Ovary (tissue), 9 donors: ENCODE data around the gene BATF. TPM values are rescaled to one million over a fixed set of nuclear protein-coding genes. Genes with fewer than 3 reads are reported as not detected.
A peak's percentile ranks its signal among the peaks of the same experiment; 100 is the strongest.

Experiments used
- DNase-seq, 5 donors: peaks; one replicate each; pipeline ENCODE4 v3.0.0-alpha.2; 2019 to 2020
- H3K27ac ChIP-seq, 2 donors: fragments of 200-600 bp; one replicate each; pipeline versions ENCODE4 v1.5.1 to v1.8.0; 2019 to 2022
- H3K27me3 ChIP-seq: fragments of 200-600 bp; one replicate; pipeline ENCODE4 v1.8.0; 2022
- H3K36me3 ChIP-seq: fragments of 200-600 bp; sonication (generic); one replicate; pipeline ENCODE4 v1.5.1; 2019
- H3K4me1 ChIP-seq: one replicate; pipeline ENCODE4 v1.8.1; 2013; ENCODE audit warnings: mild to moderate bottlenecking, moderate library complexity; ENCODE audit not compliant: insufficient read depth
- H3K4me3 ChIP-seq: fragments of 200-600 bp; sonication (generic); one replicate; pipeline ENCODE4 v1.5.1; 2017
- H3K9me3 ChIP-seq, 2 donors: fragments of 200-600 bp in 1 of 2; sonication (generic) in 1 of 2; one replicate each; pipeline versions ENCODE4 v1.5.1 to v1.8.1; 2013 to 2019; ENCODE audit warnings: mild to moderate bottlenecking in 1 of 2, moderate library complexity in 1 of 2
- EP300 ChIP-seq: sonication (generic); formaldehyde crosslinking; IDR thresholded peaks from one replicate; pipeline ENCODE4 v1.6.1; 2017; ENCODE audit warnings: antibody characterized with exemption
- POLR2A ChIP-seq: fragments of 450-650 bp; IDR thresholded peaks from one replicate; pipeline ENCODE4 v1.6.1; 2017; ENCODE audit warnings: antibody characterized with exemption, mild to moderate bottlenecking, moderate library complexity
- WGBS, 3 donors: extraction: QIAGEN DNeasy Blood & Tissue Kit in 1 of 3; methylation state at CpG; one replicate each; pipeline versions ENCODE4 v1.1.5 to v1.1.7; 2013 to 2017; 5-methylcytosine and 5-hydroxymethylcytosine counted together
- intact Hi-C, 4 donors: fragments of 100-400 bp; cut with DNase I; formaldehyde crosslinking; loops; one replicate each; pipeline versions ENCODE4 v1.11.0 to v1.15.1; 2022 to 2023
- polyA plus RNA-seq, 2 donors: library from polyadenylated mRNA; stranded (reverse); fragments of 200-250 nt in 1 of 2; fragments of 350-450 nt in 1 of 2; fragmentation: Illumina TruSeq in 1 of 2; extraction: RNeasy Lipid Tissue Mini Kit (QIAGEN cat#74804) in 1 of 2; gene quantifications; one replicate each; pipeline ENCODE4 v1.2.3, GENCODE V29; 2013 to 2014
- total RNA-seq, 7 donors: library from RNA; depleted of rRNA in 2 of 7; stranded (reverse); fragments of >200 nt in 2 of 7; fragmentation: NEBNext Ultra II Directional in 3 of 7; extraction: Animal tissue kit (Norgen Biotek cat#: 25700) in 3 of 7; gene quantifications; one replicate each; pipeline versions ENCODE4 v1.1.0 to v1.2.4, GENCODE V29; 2016 to 2023
- TF ChIP-seq, protein P1 (sequence below), 3 donors: fragments of 450-650 bp in 2 of 3; fragments of 200-600 bp in 1 of 3; IDR thresholded peaks; one replicate each; pipeline versions ENCODE4 v1.5.1 to v1.8.0; 2016 to 2022; ENCODE audit warnings: antibody characterized with exemption in 3 of 3, mild to moderate bottlenecking in 1 of 3
- donor health status: DM: no; HTN: no; CAD: no; lungs with moderate emphysema.
- donor health status: DM: no; HTN: no; CAD: no.
- donor health status: Bipolar disorder and iron deficiency.
- donor health status: DM: yes; HTN: yes; CAD: no.
- donor health status: DM: no; HTN: no; CAD: no.
- donor health status: DM: yes; HTN: yes; CAD: no.

The BATF gene
- total and polyA plus RNA-seq, 9 donors: 0.45 to 1.7 (median 0.69) TPM

DNA sequence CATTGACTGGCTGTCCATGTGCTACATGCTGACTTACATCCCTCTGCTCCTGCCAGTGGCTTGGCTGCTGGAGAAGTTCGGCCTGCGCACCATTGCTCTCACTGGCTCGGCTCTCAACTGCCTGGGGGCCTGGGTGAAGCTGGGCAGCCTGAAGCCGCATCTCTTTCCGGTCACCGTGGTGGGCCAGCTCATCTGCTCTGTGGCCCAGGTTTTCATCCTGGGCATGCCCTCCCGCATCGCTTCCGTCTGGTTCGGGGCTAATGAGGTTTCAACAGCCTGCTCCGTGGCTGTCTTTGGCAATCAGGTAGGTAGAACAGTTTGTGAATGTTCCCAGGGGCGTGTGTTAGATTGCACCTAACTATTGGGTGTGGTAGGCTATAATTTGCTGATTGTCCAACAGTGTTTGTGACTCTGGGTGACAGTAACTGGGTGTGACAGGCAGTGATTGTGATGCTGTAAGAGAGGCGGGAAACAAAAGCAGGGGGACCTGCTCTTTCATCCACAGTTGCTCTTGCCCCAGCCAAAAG is 57.1 kb downstream of the BATF start:
- H3K36me3 ChIP-seq: no peaks in the 10 kb centered on the region
- H3K4me1 ChIP-seq: peaks cover 14% of the 10 kb centered on the region
- no peaks in the 10 kb centered on the region for H3K27me3 ChIP-seq
- intact Hi-C loops: loop anchor here (2.0 to 5.0 kb wide), 3 partner anchors 75 to 403 kb away; partner anchors contain the start of gene TGFB3 (in 2 of the 4)
- no peaks in the 10 kb centered on the region for H3K9me3 ChIP-seq
- H3K27ac ChIP-seq: no peak overlapping the region
- TF ChIP-seq EP300: no peak
- TF ChIP-seq, protein P1, sequence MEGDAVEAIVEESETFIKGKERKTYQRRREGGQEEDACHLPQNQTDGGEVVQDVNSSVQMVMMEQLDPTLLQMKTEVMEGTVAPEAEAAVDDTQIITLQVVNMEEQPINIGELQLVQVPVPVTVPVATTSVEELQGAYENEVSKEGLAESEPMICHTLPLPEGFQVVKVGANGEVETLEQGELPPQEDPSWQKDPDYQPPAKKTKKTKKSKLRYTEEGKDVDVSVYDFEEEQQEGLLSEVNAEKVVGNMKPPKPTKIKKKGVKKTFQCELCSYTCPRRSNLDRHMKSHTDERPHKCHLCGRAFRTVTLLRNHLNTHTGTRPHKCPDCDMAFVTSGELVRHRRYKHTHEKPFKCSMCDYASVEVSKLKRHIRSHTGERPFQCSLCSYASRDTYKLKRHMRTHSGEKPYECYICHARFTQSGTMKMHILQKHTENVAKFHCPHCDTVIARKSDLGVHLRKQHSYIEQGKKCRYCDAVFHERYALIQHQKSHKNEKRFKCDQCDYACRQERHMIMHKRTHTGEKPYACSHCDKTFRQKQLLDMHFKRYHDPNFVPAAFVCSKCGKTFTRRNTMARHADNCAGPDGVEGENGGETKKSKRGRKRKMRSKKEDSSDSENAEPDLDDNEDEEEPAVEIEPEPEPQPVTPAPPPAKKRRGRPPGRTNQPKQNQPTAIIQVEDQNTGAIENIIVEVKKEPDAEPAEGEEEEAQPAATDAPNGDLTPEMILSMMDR (IDR thresholded peaks at IDR 0.05): no peak
- no peak for TF ChIP-seq POLR2A
- DNase-seq: peak in 3 of 5 donors; percentile 24 to 36 (median 28)
- H3K4me3 ChIP-seq: peak overlapping the region; percentile 65
- 77 to 91% (median 86%) methylated on average over 13 of the region's 13 CpGs for WGBS, 3 donors

GRCh38 chr14:75579882-75580281 is 57.6 kb downstream of the BATF start:
- whole genome bisulfite sequencing, 3 donors: 86 to 97% (median 90%) methylated on average over 3 of the region's 3 CpGs
- intact Hi-C loops: loop anchor here (2.0 to 5.0 kb wide), 3 partner anchors 75 to 402 kb away; partner anchors contain the start of gene TGFB3 (in 2 of the 4)
- Histone ChIP-seq H3K27me3 (no peaks in the 10 kb centered on the region), H3K36me3 (no peaks in the 10 kb centered on the region), H3K9me3 (no peaks in the 10 kb centered on the region), H3K27ac (no peak overlapping the region), H3K4me3 (no peak overlapping the region), H3K4me1 (peaks cover 14% of the 10 kb centered on the region)
- DNase-seq: no peak
- TF ChIP-seq POLR2A (no peak), EP300 (no peak)
- TF ChIP-seq, protein P1 (IDR thresholded peaks at IDR 0.05): no peak

DNA sequence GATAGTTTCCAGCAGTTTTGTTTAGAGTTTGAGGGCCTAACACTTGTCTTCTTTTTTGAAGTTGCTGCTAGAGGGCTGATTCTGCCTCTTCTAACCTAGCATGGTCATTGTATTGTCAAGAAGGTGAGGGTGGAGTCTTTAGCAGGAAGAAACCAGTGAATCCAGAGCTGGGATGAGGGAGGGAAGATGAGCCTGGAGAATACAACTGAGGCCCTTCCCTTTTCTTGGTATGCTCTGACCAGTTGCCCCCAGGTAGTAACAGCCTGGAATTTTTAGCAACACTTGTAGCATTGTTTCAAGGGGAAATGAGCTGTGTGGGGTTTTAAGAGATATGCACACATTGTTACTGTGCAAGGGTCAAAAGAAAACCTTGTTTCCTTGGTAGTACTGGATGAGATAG is 65.1 kb downstream of the BATF start:
- H3K27ac ChIP-seq: no peak overlapping the region
- no peak overlapping the region for H3K4me3 ChIP-seq
- no peak for TF ChIP-seq EP300
- TF ChIP-seq POLR2A: no peak
- TF ChIP-seq, protein P1 (IDR thresholded peaks at IDR 0.05): no peak
- intact Hi-C loops: no loop called here
- DNase-seq: no peak
- H3K27me3 ChIP-seq: no peaks in the 10 kb centered on the region
- no peaks in the 10 kb centered on the region for H3K36me3 ChIP-seq
- H3K4me1 ChIP-seq: no peaks in the 10 kb centered on the region
- no peaks in the 10 kb centered on the region for H3K9me3 ChIP-seq

GRCh38 chr14:75589931-75590330 is 67.7 kb downstream of the BATF start:
- WGBS, 3 donors: 79 to 92% (median 80%) methylated on average over 6 of the region's 6 CpGs

More at GRCh38 chr14:75589931-75590330, 67.7 kb downstream of the BATF start:
- Histone ChIP-seq H3K27me3 (no peaks in the 10 kb centered on the region), H3K4me1 (no peaks in the 10 kb centered on the region), H3K9me3 (no peaks in the 10 kb centered on the region), H3K36me3 (no peaks in the 10 kb centered on the region), H3K27ac (no peak overlapping the region), H3K4me3 (no peak overlapping the region)
- intact Hi-C loops: loop anchor here in 1 of 4 donors (5.0 kb wide), 1 partner anchor 52 kb away; no protein-coding TSS in a partner anchor
- no peak for DNase-seq
- TF ChIP-seq EP300 (no peak), POLR2A (no peak)
- TF ChIP-seq, protein P1 (IDR thresholded peaks at IDR 0.05): no peak
